OCI-LY1 (cell line): ENCODE results near the gene CFAP97D2.

Experiments used
- CTCF ChIP-seq: fragments of 200-600 bp; sonication (generic), shearing (Covaris generic); IDR thresholded peaks from 2 replicates; pipeline ENCODE4 v1.5.1; 2017; ENCODE audit warnings: mild to moderate bottlenecking, antibody characterized with exemption, low read length, moderate library complexity, mixed read lengths
- EZH2 ChIP-seq: fragments of 200-600 bp; sonication (generic), shearing (Covaris generic); IDR thresholded peaks from 2 replicates; pipeline ENCODE4 v1.8.0; 2017; ENCODE audit warnings: borderline replicate concordance, mixed run types, mild to moderate bottlenecking, antibody characterized with exemption, low read length, moderate library complexity, mixed read lengths

DNA sequence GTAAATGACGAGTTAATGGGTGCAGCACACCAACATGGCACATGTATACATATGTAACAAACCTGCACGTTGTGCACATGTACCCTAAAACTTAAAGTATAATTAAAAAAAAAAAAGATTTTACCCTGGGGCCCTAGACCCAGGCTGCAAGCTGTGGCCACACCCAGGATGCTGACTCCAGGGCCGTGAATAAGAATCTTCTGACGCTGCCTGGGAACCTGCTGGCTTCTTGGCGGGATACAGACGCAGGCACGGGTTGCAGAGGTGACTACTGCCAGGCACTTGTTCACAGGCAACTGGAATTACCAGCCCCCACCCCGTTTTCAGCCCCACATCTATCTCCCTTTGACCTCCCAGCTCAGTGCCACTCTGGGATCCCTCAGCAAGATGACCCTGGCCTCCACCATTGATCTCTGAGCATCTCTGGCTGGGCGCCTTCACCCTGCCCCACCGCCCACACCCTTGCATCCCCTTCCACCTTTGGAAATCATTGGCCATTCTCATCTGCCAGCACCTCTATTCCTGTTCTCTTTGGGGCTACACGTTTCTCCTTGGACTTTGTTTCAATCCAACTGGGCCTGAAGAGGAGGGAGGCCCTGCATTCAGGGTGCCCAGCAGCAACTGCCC lies 21.1 kb upstream of the CFAP97D2 start:
- TF ChIP-seq CTCF (no peak), EZH2 (no peak)
